Activated CD4-positive, alpha-beta T cell treated with anti-CD3 and anti-CD28 coated beads, Interleukin-2, Interleukin-6, amounts not matched to agents 100 ng/mL and 50 ng/mL, durations not matched to agents 16 hours and 8 hours (primary cell): ENCODE results near the gene PDGFC.

ENCODE experiments used
- DNase-seq: peaks from one replicate; pipeline ENCODE4 v3.0.0-alpha.2; 2020

The PDGFC gene

GRCh38 chr4:156824451-156825060, 147.0 kb downstream of the PDGFC start:
- no peak for DNase-seq

- DNase-seq: no peak
Observed at GRCh38 chr4:156820931-156821330, 150.7 kb downstream of the PDGFC start.

- no peak for DNase-seq
Observed at GRCh38 chr4:156816360-156816755, 155.2 kb downstream of the PDGFC start.

- no peak for DNase-seq
Observed at GRCh38 chr4:156815717-156816359, 155.8 kb downstream of the PDGFC start.

- no peak for DNase-seq
Observed at GRCh38 chr4:156811963-156812362, 159.6 kb downstream of the PDGFC start.

- DNase-seq: no peak
Observed at GRCh38 chr4:156811286-156811685, 160.3 kb downstream of the PDGFC start.

- no peak for DNase-seq
Observed at GRCh38 chr4:156805696-156806095, 165.9 kb downstream of the PDGFC start.

GRCh38 chr4:156803056-156803455, 168.5 kb downstream of the PDGFC start:
- no peak for DNase-seq

GRCh38 chr4:156800463-156800862, 171.1 kb downstream of the PDGFC start:
- no peak for DNase-seq

- no peak for DNase-seq
Observed at GRCh38 chr4:156799121-156799589, 172.4 kb downstream of the PDGFC start.

GRCh38 chr4:156798438-156798837, 173.2 kb downstream of the PDGFC start:
- DNase-seq: no peak

GRCh38 chr4:156797206-156797605, 174.4 kb downstream of the PDGFC start:
- no peak for DNase-seq

- DNase-seq: no peak
Observed at GRCh38 chr4:156795727-156796126, 175.9 kb downstream of the PDGFC start.

GRCh38 chr4:156794863-156795262, 176.7 kb downstream of the PDGFC start:
- DNase-seq: no peak

GRCh38 chr4:156792462-156793085, 179.0 kb downstream of the PDGFC start:
- DNase-seq: no peak

GRCh38 chr4:156790866-156791265, 180.7 kb downstream of the PDGFC start:
- no peak for DNase-seq

GRCh38 chr4:156788782-156789181, 182.8 kb downstream of the PDGFC start:
- DNase-seq: no peak

- no peak for DNase-seq
Observed at GRCh38 chr4:156786713-156787112, 184.9 kb downstream of the PDGFC start.

GRCh38 chr4:156784970-156785369, 186.6 kb downstream of the PDGFC start:
- no peak for DNase-seq

GRCh38 chr4:156783966-156784365, 187.6 kb downstream of the PDGFC start:
- no peak for DNase-seq

- DNase-seq: no peak
Observed at GRCh38 chr4:156782491-156782890, 189.1 kb downstream of the PDGFC start.

GRCh38 chr4:156781852-156782251, 189.7 kb downstream of the PDGFC start:
- no peak for DNase-seq

GRCh38 chr4:156779774-156780173, 191.8 kb downstream of the PDGFC start:
- DNase-seq: no peak

- DNase-seq: no peak
Observed at GRCh38 chr4:156779042-156779441, 192.6 kb downstream of the PDGFC start.
